HG02610 (cell line): ENCODE data around the gene DDI1.

Experiments
- ATAC-seq: cut with Tn5 transposase; IDR thresholded peaks from one replicate; pipeline ENCODE4 v1.9.1; 2021; ENCODE audit warnings: mild to moderate bottlenecking, moderate library complexity; ENCODE audit not compliant: unreplicated experiment

DDI1 gene

DNA sequence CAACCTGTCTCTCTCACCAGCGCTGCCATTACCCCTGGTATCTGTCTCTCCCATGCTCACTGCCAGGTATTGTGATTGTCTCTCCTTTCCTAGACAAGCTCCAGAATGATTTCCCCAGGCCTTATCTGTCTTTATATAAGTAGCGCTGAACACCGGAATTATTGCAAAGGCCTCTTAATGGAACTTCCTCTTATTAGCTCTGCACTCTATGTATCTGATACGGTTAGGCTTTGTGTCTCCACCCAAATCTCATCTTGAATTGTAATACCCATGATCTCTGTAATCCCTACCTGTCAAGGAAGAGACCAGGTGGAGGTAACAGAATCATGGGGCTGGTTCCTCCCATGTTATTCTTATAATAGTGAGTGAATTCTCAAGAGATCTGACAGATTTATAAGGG, 39.3 kb downstream of the DDI1 start:
- ATAC-seq: no peak

GRCh38 chr11:104076455-104076854, 40.0 kb downstream of the DDI1 start:
- no peak for ATAC-seq

DNA sequence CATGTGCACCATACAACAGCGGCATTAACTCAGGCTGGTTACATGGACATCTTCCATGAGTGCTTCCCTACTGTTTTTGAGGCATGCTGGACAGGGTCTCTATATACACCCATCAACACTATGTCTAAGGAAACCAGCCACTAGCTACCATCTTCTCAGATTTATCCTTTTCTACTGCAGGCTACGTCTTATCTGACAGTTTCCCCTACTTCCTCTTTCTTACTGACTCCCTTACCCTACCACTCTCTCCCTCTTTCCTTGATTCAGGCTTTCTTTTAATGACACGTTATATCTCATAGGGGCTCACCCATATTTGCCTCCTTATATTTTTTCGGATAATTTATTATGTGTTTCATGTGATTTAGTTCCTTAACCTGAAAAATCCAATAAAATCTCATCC, 41.8 kb downstream of the DDI1 start:
- ATAC-seq: no peak

- no peak for ATAC-seq
Measured at GRCh38 chr11:104078995-104079394, 42.6 kb downstream of the DDI1 start.

- ATAC-seq: no peak
Measured at GRCh38 chr11:104086621-104087020, 50.2 kb downstream of the DDI1 start.
